GM23338 (cell line): Measurements from ENCODE around the gene USP3.
"Not testable (repeated sequence)": the region's sequence is repeated elsewhere in the genome, so short reads cannot be mapped to it uniquely, and the experiment has no call there.

Experiments used
- CTCF ChIP-seq, 2 experiments: fragments of 200-600 bp in 1 of 2; sonication (generic) in 1 of 2; conservative IDR thresholded peaks; 2 replicates each; pipeline versions ENCODE4 v1.5.1 to v1.6.1; 2016 to 2017; ENCODE audit warnings: antibody characterized with exemption in 2 of 2, low read depth in 2 of 2, mild to moderate bottlenecking in 2 of 2, moderate library complexity in 1 of 2
- EZH2phosphoT487 ChIP-seq: fragments of 200-600 bp; sonication (generic); IDR thresholded peaks from one replicate; pipeline ENCODE4 v1.8.1; 2018; ENCODE audit warnings: antibody characterized with exemption; ENCODE audit not compliant: unreplicated experiment
- POLR2AphosphoS5 ChIP-seq: IDR thresholded peaks from 2 replicates; pipeline ENCODE4 v1.6.1; 2016; ENCODE audit warnings: antibody characterized with exemption, low read depth

- TF ChIP-seq CTCF (conservative IDR thresholded peaks at IDR 0.05; ENCODE audit: low read depth in 2 of 2); POLR2AphosphoS5; EZH2phosphoT487: not testable (repeated sequence)
Observed at GRCh38 chr15:63617627-63618026, 113.2 kb downstream of the USP3 start.
